Stromal cell of bone marrow (primary cell): ENCODE data around the gene VSNL1.
"Not testable (repeated sequence)": the region's sequence is repeated elsewhere in the genome, so short reads cannot be mapped to it uniquely, and the experiment has no call there.

Experiments used
- DNase-seq: peaks from one replicate; pipeline ENCODE4 v3.0.0-alpha.2; 2012; ENCODE audit warnings: low read depth

The VSNL1 gene

DNA sequence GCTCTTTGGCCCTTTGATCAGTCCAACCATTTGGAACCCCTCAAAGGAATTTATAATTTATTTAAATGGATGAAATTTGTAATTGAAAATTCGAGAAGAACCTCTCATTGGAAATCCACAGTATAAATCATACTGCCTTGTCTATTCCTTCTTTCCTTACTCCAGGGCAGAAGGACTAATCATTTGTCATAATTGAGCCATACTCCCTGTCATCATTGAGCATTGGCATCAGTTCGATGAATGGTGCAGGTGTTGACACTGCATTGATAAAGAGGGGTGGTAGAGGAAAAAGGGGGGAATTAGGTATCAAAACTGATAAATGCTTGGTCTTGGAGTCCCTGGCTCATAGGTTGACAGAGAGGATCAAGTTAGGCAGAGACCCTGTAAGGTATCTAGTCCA is 2.0 kb downstream of the VSNL1 start:
- DNase-seq: no peak

DNA sequence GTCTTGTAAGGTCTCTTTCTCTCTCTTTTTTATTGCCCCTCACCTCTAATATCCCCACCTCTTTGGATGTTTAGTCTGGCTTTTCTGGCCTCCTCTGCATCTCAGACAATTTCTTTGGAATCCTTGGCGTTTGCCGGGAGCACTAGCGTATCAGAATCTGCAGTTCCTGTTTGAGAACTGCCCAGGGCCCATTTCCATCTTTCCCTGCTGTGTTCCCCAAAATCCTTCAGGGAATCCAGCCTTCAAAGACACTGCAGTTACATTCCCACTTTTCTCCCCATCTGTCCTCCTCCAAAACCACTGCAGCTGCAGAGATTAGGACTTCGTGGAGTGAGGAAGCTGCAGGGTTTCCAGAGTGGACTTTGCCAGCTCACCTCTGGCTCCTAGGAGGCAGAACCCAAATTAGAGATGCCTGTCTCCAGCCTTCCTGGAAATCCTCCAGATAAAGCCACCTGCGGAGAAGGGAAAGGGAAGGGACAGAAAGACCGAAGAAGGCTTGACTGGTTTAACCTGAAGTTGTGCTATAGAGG is 2.7 kb downstream of the VSNL1 start:
- no peak for DNase-seq

DNA sequence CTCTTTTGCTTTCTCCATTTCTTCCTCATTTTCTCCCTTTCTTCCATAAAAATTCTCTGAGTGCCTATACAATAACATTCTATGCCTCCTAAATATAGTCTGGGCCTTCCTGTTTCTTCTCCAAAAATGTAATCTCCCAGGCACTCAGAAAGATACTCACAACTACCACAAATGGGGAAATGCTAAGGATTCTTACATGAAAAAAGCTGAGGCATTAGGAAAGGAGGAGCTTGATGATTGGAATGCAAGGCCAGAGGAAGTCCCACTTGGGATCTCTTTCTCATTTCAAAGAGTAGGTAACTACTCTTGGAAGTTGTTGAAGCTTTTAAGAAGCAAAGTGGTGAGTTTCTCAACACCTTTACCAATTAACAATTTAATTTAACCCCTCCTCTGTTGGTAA is 3.4 kb downstream of the VSNL1 start:
- DNase-seq: no peak

DNA sequence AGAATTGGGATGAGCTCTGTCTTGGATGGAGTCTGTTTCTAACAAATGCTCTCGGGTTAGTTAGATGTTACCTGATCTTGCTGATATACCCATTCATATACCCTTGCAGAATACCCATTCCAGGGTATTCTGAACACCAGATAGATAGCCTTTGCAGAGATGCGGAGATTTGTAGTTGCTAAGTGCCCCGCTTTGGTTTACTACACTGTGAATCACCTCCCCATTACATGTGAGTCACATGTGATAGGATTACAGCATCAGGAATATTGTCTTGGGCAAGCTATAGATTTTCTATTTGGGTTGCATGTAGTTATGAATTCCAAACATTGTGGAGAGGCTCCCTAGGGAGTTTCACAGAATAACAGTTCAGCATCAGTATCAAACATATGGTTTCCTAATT is 3.8 kb downstream of the VSNL1 start:
- DNase-seq: no peak

DNA sequence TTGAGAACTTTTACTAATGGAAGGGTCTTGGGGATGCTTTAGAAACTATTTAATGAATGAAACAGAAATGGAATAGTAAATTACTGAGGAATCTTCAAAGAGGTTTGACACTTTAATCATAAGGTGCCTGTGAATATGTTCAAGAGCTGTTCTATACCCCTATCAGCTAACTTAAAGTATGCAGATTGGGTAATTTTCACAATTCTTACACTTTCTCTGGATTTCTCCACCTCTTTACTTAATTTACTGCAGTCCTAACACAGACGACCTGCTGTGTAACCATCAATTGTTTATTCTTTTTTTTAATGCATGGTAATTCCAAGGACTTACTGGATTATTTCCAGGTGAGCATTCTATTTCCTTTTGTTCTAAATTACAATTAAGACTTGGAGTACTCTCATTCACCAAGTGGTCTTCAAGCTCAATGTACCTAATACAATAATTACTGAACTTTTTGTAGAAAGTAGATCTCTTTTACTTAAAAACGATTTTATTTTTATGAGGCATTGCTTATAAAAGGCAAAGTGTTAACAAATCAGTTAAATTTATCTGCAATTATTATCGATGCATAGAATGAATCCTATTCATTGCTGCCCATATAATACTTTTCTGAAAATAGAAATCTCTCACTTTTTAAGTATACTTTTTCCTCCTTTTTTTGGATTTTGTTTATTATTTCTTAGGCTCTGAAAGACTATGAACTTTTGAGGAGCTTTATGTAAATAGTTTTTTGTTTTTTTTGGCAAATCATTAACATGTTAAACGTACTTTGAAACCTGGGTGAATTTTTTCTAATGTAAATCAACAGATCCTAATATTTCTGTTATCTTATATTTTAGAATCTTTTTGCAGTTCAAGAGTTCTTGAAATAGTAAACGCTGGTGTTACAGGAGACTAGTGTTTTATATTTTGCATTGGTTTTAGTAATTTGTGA is 5.5 kb downstream of the VSNL1 start:
- DNase-seq: no peak

DNA sequence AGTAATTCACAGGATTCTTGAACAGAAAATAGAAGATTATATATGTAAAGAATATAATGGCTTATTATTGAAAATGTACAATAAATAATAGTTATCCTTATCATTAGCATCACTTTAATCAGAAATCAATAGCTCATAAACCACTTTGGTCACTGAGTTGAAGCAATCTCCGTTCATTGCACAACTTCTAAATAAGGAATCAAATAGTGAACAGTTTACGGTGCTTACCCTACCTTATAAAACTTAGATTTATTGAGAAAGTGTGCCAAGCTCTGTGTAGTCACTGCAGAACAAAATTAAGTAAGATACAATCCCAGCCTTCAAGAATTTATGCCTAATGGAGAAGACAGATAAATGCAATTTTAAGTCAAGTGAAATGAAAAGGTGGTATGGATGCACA is 6.7 kb downstream of the VSNL1 start:
- DNase-seq: no peak

DNA sequence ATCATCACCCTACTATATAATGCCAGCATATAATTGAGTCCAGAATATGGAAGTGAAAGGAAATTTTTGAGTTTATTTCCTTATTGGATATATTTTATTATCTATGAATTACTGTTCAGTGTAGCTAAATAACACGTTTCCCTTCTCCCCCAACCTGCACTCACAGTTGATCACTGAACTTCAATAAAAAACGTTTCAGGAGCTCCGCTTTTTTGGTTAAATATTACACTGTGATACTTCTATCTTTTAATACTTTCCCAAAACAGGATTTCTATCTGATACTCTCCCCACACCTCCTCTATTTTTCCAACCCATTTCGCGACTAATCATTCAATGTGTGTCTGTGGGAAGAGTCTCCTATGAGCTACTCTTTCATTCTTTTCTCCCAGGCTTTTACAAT is 7.2 kb downstream of the VSNL1 start:
- no peak for DNase-seq

DNA sequence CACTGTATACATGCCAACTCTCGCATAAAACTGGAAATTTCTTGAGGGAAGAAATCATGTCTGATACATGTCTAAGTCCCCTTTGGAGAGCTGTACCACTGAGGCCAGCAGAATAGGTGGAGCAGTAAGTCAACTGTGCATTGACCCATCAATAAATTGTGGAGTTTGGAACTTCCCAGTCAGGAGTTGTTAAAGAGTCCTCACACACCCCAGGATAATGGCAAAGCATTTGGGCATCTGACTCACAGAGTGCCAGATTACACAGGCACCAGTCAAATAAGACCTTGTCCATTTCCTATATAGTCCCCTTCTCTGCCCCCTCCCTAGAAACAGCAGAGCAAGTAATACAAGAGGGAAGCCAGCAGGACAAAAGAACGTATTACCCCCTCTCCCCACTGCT is 10.4 kb downstream of the VSNL1 start:
- no peak for DNase-seq

DNA sequence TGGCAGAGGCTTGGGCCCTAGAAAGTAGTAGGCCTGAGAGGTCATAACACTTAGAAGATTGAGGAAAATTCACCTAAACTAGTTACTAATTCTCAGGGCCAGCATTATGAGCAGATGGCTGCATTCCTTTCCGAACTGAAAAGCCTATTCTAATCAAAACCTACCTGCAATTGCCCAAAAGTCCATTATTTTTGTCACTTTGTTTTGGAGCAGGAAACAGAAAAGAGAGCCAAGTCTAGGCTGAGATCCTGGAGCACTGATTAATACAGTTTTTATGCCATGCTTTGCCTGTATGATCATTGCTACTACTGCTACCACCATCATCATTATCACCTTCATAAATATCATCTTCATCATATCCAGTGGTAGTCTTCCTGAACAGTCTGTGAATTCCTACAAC is 14.7 kb downstream of the VSNL1 start:
- DNase-seq: no peak

DNA sequence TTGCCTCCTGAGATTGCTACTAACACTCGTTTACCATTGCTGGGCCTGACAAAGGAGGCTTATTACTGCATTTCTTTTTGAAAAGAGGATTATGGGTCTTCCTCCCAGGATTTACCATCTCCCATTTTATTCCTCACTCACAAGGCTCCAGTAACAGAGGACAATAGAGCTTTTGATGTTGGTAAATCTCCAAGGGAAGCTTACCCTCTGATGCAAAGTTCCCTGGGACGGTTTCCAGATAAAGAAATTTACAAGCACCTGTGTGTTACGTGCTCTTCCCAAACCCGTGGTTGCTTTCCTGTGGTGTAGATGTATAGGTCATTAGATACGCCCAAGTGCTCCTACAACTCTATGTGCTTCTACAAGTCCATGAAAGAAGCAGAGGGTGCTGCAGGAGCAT is 17.1 kb downstream of the VSNL1 start:
- no peak for DNase-seq

DNA sequence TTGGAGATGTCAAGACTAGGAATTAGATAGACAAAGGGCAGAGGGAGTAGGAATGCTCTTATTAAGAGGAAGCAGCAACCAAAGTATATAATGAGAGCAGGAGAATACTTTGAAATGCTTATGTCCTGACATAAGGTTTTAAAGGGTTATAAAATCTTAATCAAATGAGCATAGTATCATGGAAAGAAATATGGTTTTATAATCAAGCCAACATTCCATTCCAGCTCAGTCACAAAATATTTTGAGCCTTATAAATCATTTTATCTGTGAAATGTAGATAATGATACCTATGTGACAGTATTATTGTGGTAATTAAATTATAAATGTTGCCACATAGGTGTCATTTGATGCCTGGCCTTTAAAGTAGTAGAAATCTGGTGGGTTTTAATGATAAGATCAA is 17.6 kb downstream of the VSNL1 start:
- no peak for DNase-seq

DNA sequence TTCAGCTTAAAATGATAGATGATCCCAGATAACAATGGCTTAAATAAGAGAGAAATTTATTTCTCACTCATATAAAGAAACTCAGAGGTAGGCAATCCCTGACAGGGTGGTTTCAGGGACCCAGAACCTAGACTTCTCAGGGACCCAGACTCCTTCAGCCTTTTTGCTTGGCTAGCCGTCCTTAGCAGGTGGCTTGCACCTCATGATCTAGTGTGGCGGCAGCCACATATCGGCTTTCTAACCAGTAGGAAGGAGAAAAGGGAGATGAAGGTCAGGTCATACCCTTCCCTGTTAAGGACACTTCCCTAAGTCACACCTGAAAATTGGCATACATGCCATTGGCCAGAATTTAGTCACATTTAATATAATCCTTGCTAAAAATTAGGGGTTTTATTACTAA is 18.4 kb downstream of the VSNL1 start:
- DNase-seq: no peak

DNA sequence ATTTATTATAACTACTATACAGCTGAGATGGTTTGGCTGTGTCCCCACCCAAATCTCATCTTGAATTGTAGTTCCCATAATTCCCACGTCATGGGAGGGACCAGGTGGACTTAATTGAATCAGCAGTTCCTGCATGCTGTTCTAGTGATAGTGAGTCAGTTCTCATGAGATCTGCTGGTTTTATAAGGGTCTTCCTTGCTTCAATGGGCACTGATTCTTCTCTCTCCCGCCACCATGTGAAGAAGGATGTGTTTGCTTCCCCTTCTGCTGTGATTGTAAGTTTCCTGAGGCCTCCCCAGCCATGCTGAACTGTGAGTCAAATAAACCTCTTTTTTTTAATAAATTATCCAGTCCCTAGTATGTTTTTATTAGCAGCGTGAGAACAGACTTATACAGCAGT is 25.2 kb downstream of the VSNL1 start:
- not testable (repeated sequence) for DNase-seq

DNA sequence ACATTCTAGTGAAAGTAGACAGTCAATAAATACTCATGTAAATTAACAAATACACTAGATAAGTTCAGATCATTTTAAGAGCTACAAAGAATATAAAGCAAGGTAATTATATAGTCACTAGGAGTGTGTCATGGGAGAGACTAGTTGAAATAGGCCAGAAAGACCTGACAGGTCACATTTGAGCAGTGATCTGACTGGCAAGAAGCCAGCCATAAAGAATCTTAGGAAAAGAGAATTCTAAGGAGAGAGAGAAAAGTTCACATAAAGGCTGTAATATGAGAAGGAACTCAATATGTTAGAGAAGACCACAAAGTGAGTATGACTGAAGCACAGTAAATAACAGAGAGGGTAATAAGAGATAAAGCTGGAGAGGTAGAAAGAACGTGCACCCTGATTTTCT is 31.2 kb downstream of the VSNL1 start:
- DNase-seq: no peak

DNA sequence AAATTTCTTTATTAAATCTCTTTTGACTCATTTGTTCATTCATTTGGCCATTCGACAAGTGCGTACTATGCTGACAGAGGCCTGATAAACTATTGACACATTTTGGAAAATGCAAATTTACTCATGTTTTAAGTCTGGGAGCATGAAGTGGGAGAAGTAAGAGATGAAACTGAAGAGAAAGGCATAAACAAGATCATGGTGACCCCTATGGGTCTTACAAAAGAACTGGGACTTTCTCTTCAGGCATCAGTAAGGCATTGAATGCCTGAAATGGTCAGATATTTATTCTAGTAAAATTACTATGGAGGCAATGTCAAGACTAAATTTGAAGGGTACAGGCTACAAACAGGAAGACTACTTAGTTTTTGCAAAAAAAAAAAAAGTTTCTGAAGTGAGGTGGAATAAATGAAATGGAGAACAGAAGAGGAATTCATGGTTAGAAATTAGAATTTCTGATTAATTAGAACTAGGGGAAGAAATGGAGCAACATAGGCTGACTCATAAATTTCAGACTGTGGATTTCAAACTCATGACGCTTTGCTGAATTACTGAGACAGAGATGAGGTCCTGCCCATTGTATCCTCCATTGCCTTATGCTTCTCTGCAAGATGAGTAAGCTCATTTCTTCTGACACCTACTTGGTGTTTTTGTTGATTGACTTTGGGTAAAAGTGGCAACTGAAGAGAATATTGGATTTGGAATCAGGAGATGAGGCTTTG is 32.7 kb downstream of the VSNL1 start:
- DNase-seq: no peak

DNA sequence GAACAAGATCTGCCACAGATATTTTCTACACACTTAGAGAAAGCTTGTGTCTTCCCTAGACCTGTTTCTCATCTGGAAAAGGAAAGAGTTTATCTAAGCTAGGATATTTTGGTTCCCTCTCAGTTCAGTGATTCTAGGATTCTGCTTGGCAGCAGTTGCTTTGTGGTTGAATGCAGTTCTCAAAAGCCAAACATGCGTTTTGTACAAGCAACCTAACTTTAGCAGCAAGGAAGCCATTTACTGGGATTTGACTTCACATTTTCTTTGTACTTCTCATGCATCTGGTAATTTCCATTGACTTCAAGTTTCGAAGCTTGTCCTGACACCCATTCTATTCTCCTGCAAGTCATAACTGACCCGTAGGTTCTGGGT is 33.3 kb downstream of the VSNL1 start:
- DNase-seq: no peak

DNA sequence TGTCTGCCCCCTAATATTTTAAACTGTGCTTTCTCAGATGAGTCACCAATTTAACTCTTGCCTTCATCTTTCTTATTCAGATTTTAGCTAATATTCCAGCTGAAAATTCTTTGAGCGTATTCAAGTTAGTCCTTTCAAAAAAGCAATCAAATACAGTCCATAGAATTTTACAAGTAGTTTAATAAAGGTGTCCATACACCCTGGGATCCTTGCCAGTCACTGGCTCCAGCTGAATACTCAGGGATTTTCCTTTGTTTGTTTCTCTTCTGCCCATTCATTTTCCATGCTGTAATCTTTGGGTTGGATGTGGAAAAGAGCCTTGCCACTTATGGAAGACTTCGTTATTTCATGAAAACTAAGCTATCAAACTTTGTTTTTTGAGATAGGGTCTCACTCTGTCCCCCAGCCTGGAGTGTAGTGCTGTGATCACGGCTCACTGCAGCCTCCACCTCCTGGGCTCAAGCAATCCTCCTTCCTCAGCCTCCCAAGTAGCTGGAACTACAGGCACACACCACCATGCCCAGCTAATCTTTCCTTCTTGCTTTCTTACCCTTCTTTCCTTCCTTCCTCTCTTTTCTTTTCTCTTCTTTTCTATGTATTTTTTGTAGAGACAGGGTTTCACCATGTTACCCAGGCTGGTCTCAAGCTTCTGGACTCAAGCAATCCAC is 34.0 kb downstream of the VSNL1 start:
- no peak for DNase-seq

DNA sequence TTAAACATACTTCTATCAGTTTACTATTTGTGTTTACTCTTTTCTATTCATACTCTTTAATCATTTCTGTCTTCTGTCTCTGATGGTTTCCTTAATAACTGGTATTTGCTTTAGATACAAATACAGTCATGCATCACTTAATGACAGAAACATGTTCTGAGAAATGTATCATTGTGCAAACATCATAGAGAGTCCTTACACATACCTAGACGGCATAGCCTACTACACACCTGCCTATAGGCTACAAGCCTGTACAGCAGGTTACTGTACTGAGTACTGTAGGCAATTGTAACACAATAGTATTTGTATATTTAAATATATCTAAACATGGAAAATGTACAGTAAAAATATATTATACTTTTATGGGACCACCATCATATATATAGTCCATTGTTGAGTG is 36.3 kb downstream of the VSNL1 start:
- no peak for DNase-seq

DNA sequence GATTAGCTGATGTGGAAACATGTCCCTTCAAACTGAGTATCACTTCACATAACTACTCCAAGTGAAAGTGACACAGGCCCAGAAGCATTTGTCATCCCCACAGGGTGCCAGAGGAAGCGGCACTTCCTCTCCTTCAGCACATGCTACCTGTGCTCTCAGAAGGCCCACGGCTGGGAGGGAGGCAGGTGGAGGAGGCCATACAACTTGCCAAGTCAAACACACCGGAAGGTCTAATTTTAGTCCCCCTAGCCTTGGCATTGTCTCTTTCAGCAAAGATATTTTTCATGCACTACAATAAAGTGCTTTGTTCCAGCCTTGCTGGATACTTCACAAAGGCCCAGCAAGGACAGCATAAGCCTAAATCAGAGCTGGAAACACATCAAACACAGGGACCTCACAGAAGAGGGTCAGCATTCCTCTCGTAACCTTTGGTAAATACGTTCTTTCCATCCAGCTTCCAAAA is 38.0 kb downstream of the VSNL1 start:
- no peak for DNase-seq

DNA sequence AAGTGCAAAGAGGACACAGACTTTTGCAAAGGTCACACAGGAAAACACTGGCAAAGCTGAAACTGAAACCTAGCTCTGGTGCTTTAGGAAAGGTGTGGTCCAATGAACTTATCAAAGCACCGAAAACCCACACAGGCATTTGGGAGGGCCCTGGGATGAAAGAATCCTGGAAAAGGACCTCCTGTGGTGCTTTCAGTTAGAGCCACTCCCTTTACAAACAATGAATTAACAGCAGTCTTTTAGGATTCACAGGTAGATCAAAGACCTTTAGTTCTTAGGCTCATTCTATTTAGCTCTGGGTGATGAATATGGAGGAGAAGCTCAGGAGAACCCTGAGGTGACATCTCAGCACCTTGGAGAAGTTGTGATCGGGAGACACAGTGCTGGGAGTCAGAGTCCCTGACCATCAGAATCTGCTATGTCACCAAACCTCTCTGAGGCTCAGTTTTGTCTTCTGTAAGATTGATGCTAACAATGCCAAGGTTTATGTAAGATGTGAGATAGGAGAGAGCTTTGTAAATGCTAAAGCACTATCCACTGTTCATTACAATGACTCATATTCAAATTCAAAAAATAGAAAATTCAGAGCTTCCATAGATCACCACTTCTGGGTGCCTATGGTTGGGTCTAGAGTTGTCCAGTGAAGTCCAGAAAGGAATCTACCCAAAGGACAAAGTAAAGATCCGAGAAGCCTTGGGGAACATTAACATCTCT is 39.3 kb downstream of the VSNL1 start:
- DNase-seq: no peak

DNA sequence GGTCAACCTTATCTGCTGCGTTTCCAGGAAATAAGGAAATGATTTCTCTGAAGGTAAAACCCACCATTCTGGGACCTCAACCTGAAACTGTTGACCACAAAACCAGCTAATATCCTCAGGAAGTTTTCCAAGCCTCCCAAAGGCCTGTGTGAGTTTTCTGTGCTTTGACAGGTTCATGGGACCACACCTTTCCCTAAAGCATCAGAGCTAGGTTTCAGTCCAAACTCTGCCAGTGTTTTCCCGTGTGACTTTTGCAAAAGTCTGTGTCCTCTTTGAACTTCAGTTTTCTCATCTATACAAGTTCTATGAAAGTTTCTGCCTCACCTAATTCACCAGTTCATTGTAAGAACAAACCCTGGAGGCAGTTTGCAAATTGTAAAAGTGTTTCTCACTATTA is 39.8 kb downstream of the VSNL1 start:
- no peak for DNase-seq

DNA sequence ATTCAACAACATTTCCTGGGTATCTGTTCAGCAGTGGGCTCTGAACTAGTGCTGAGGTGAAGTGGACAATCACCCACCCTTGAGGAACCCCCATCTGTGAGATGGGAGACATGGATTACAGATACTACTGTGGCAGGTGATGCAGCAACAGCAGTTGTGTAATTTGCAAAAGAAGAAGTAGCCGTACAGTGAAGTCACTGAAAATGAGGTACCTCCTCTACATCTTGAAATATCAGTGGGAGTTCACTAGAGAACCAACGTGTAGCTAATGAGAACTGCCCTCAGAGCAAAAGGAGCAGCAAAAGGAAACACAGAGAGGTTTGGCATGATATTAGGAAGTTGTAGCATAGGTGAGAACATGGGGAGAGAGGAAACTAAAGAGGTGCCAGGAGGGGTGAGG is 41.3 kb downstream of the VSNL1 start:
- DNase-seq: no peak
